Spleen (tissue), 7 donors: ENCODE measurements around the gene DNAJC16.

Experiments used
- POLR2A ChIP-seq, 3 donors: fragments of 450-650 bp; IDR thresholded peaks; one replicate each; pipeline ENCODE4 v1.5.1; 2017; ENCODE audit warnings: antibody characterized with exemption in 3 of 3, mild to moderate bottlenecking in 1 of 3
- POLR2AphosphoS5 ChIP-seq, 3 donors: sonication (generic); formaldehyde crosslinking; IDR thresholded peaks; one replicate each; pipeline ENCODE4 v1.5.1; 2017; ENCODE audit warnings: antibody characterized with exemption in 3 of 3
- TF ChIP-seq, protein P1 (sequence below), 11 experiments: fragments of 200-600 bp in 7 of 11; fragments of 450-650 bp in 4 of 11; sonication (generic) in 4 of 11; IDR thresholded peaks in 8 of 11; conservative IDR thresholded peaks in 3 of 11; 1 replicate in 7 of 11; 2 replicates in 4 of 11; pipeline versions ENCODE4 v1.4.0 to v1.8.0; 2016 to 2021; ENCODE audit warnings: antibody characterized with exemption in 11 of 11, inconsistent platforms in 4 of 11, mild to moderate bottlenecking in 1 of 11
- donor health status: DM: no; HTN: no; CAD: no; lungs with moderate emphysema.
- donor health status: DM: no; HTN: no; CAD: no.
- donor health status: DM: no; HTN: no; CAD: no.

DNA sequence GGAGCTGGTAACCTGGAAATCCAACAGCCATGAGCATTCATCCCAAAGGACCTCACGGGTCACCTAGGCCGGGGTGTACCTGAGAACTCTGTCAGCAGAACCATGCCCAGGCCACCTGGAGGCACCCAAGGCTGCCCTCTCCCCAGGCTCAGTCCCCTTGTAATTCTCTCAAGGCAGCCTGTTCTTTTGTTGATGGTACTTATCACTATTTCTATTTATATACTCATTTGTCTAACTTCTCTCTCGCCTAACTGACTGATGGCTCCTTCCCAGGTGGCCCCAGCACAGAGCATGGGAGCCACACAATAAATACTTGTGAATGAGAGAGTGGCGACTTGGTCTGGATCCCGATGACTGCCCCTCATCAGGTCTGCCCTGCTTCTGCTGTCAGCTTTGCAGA is 19.4 kb upstream of the DNAJC16 start:
- TF ChIP-seq, protein P1, sequence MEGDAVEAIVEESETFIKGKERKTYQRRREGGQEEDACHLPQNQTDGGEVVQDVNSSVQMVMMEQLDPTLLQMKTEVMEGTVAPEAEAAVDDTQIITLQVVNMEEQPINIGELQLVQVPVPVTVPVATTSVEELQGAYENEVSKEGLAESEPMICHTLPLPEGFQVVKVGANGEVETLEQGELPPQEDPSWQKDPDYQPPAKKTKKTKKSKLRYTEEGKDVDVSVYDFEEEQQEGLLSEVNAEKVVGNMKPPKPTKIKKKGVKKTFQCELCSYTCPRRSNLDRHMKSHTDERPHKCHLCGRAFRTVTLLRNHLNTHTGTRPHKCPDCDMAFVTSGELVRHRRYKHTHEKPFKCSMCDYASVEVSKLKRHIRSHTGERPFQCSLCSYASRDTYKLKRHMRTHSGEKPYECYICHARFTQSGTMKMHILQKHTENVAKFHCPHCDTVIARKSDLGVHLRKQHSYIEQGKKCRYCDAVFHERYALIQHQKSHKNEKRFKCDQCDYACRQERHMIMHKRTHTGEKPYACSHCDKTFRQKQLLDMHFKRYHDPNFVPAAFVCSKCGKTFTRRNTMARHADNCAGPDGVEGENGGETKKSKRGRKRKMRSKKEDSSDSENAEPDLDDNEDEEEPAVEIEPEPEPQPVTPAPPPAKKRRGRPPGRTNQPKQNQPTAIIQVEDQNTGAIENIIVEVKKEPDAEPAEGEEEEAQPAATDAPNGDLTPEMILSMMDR (IDR thresholded peaks at IDR 0.05 in 8 of 11, conservative IDR thresholded peaks at IDR 0.05 in 3 of 11), result no peak
- TF ChIP-seq POLR2AphosphoS5 (IDR thresholded peaks at IDR 0.05) (no peak), POLR2A (IDR thresholded peaks at IDR 0.05) (no peak)
